ENCODE results near the gene POC1B. TPM values are rescaled to one million over a fixed set of nuclear protein-coding genes. Genes with fewer than 3 reads are reported as not detected.

The POC1B gene
- total and polyA plus RNA-seq, 4 donors = 5.0 to 28.2 (median 7.6) TPM

DNA sequence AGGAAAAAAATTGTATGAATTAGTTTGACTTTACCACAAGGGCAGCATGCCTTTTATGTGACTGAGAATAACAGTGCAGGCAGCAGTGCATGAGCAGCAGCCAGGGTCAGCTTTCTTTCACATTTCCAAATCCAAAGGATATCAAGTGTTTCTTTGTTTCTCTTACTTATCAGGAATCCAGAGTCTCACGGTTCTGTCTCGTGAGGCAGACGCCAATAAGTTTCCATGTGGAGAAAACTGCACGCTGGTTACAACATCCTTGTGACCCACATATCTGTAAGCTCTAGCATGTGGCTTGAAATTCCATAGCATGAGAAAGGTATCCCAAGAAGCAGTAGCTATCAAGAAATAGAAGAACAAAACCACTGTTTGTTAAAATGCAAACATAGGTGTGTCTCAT, 28.8 kb downstream of the POC1B start (continued):
- TF ChIP-seq ZBTB33 (IDR thresholded peaks at IDR 0.05) = no peak
- no peak for TF ChIP-seq EGR1 (IDR thresholded peaks at IDR 0.05; ENCODE audit: low read depth in 2 of 2)

- Histone ChIP-seq H3K36me3 (ENCODE audit: control insufficient read depth in 4 of 4, insufficient read depth in 3 of 4, low read depth in 1 of 4, low read length in 3 of 4) (peaks cover 0 to 1% (median 0%) of the 10 kb centered on the region in 4 donors), H3K4me1 (ENCODE audit: control insufficient read depth in 4 of 4, insufficient read depth in 4 of 4, low read length in 3 of 4) (peaks cover 0 to 12% (median 2%) of the 10 kb centered on the region in 4 donors), H3K9ac (ENCODE audit: low read depth in 1 of 2, low read length in 2 of 2) (no peak overlapping the region), H3K27ac (ENCODE audit: low read depth in 1 of 2, low read length in 2 of 2) (no peak overlapping the region), H3K27me3 (ENCODE audit: control insufficient read depth in 4 of 4, insufficient read depth in 4 of 4, low read length in 3 of 4) (no peaks in the 10 kb centered on the region), H3K4me3 (ENCODE audit: low read depth in 1 of 3, low read length in 3 of 3) (no peak overlapping the region), H3K9me3 (ENCODE audit: control insufficient read depth in 4 of 4, low read length in 3 of 4) (no peaks in the 10 kb centered on the region)
- TF ChIP-seq, protein P1, sequence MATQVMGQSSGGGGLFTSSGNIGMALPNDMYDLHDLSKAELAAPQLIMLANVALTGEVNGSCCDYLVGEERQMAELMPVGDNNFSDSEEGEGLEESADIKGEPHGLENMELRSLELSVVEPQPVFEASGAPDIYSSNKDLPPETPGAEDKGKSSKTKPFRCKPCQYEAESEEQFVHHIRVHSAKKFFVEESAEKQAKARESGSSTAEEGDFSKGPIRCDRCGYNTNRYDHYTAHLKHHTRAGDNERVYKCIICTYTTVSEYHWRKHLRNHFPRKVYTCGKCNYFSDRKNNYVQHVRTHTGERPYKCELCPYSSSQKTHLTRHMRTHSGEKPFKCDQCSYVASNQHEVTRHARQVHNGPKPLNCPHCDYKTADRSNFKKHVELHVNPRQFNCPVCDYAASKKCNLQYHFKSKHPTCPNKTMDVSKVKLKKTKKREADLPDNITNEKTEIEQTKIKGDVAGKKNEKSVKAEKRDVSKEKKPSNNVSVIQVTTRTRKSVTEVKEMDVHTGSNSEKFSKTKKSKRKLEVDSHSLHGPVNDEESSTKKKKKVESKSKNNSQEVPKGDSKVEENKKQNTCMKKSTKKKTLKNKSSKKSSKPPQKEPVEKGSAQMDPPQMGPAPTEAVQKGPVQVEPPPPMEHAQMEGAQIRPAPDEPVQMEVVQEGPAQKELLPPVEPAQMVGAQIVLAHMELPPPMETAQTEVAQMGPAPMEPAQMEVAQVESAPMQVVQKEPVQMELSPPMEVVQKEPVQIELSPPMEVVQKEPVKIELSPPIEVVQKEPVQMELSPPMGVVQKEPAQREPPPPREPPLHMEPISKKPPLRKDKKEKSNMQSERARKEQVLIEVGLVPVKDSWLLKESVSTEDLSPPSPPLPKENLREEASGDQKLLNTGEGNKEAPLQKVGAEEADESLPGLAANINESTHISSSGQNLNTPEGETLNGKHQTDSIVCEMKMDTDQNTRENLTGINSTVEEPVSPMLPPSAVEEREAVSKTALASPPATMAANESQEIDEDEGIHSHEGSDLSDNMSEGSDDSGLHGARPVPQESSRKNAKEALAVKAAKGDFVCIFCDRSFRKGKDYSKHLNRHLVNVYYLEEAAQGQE (IDR thresholded peaks at IDR 0.05) = no peak
- TF ChIP-seq FOXA2 (IDR thresholded peaks at IDR 0.05) (no peak), HNF4G (IDR thresholded peaks at IDR 0.05) (no peak)
- no peak for DNase-seq (ENCODE audit: low spot score)
- WGBS = 90% methylated on average over 9 of the region's 9 CpGs
Measured at GRCh38 chr12:89494411-89495231, 31.2 kb downstream of the POC1B start.

- peaks cover 0 to 3% (median 0%) of the 10 kb centered on the region in 4 donors for H3K36me3 ChIP-seq (ENCODE audit: control insufficient read depth in 4 of 4, insufficient read depth in 3 of 4, low read depth in 1 of 4, low read length in 3 of 4)
- DNase-seq (ENCODE audit: low spot score) = no peak
- WGBS = 90% methylated on average over 5 of the region's 5 CpGs
Measured at GRCh38 chr12:89493670-89494302, 32.1 kb downstream of the POC1B start.

GRCh38 chr12:89492883-89493282, 33.0 kb downstream of the POC1B start:
- Histone ChIP-seq H3K9ac (ENCODE audit: low read depth in 1 of 2, low read length in 2 of 2) (no peak overlapping the region), H3K9me3 (ENCODE audit: control insufficient read depth in 4 of 4, low read length in 3 of 4) (no peaks in the 10 kb centered on the region), H3K27ac (ENCODE audit: low read depth in 1 of 2, low read length in 2 of 2) (no peak overlapping the region), H3K4me1 (ENCODE audit: control insufficient read depth in 4 of 4, insufficient read depth in 4 of 4, low read length in 3 of 4) (peaks cover 0 to 12% (median 2%) of the 10 kb centered on the region in 4 donors), H3K27me3 (ENCODE audit: control insufficient read depth in 4 of 4, insufficient read depth in 4 of 4, low read length in 3 of 4) (no peaks in the 10 kb centered on the region), H3K4me3 (ENCODE audit: low read depth in 1 of 3, low read length in 3 of 3) (no peak overlapping the region), H3K36me3 (ENCODE audit: control insufficient read depth in 4 of 4, insufficient read depth in 3 of 4, low read depth in 1 of 4, low read length in 3 of 4) (peaks cover 0 to 3% (median 0%) of the 10 kb centered on the region in 4 donors)
- no peak for DNase-seq (ENCODE audit: low spot score)
- TF ChIP-seq, protein P2, sequence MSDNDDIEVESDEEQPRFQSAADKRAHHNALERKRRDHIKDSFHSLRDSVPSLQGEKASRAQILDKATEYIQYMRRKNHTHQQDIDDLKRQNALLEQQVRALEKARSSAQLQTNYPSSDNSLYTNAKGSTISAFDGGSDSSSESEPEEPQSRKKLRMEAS (IDR thresholded peaks at IDR 0.05) = no peak
- TF ChIP-seq RAD21 (IDR thresholded peaks at IDR 0.05) (peak in 1 of 2 donors; percentile 11), HNF4A (conservative IDR thresholded peaks at IDR 0.05) (peak; percentile 82 to 85), SP1 (IDR thresholded peaks at IDR 0.05) (peak; percentile 36), EGR1 (IDR thresholded peaks at IDR 0.05; ENCODE audit: low read depth in 2 of 2) (no peak), HNF4G (IDR thresholded peaks at IDR 0.05) (peak; percentile 57), RXRA (IDR thresholded peaks at IDR 0.05) (peak in 1 of 2 donors; percentile 8)
- 56% methylated on average over 5 of the region's 5 CpGs for WGBS

More at GRCh38 chr12:89493670-89494302, 32.1 kb downstream of the POC1B start:
- Histone ChIP-seq H3K27ac (ENCODE audit: low read depth in 1 of 2, low read length in 2 of 2) (no peak overlapping the region), H3K9ac (ENCODE audit: low read depth in 1 of 2, low read length in 2 of 2) (no peak overlapping the region), H3K9me3 (ENCODE audit: control insufficient read depth in 4 of 4, low read length in 3 of 4) (no peaks in the 10 kb centered on the region), H3K27me3 (ENCODE audit: control insufficient read depth in 4 of 4, insufficient read depth in 4 of 4, low read length in 3 of 4) (no peaks in the 10 kb centered on the region), H3K4me3 (ENCODE audit: low read depth in 1 of 3, low read length in 3 of 3) (no peak overlapping the region), H3K4me1 (ENCODE audit: control insufficient read depth in 4 of 4, insufficient read depth in 4 of 4, low read length in 3 of 4) (peaks cover 0 to 12% (median 2%) of the 10 kb centered on the region in 4 donors)
- no peak for TF ChIP-seq SP1 (IDR thresholded peaks at IDR 0.05)
